ENCODE data around the gene MPRIP.

MPRIP gene

DNA sequence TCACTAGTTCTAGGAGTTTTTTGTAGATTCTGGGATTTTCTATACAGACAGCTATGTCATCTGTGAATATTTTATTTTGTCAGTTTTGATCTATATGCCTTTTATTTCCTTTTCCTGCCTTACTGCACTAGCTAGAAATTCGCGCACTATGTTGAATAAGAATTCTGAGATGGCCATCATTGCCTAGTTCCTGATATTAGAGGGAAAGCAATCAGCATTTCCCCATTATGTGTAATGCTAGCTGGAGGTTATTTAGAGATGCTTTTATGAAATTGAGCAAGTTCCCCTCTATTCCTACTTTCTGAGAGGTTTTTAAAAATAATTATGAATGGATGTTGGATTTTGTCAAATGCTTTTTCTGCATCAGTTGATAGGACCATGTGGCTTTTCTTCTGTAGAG lies 23.8 kb downstream of the MPRIP start:
- no peak for TF ChIP-seq POLR2AphosphoS5 (IDR thresholded peaks at IDR 0.05; ENCODE audit: low read depth, low read length)
- TF ChIP-seq, protein P1, sequence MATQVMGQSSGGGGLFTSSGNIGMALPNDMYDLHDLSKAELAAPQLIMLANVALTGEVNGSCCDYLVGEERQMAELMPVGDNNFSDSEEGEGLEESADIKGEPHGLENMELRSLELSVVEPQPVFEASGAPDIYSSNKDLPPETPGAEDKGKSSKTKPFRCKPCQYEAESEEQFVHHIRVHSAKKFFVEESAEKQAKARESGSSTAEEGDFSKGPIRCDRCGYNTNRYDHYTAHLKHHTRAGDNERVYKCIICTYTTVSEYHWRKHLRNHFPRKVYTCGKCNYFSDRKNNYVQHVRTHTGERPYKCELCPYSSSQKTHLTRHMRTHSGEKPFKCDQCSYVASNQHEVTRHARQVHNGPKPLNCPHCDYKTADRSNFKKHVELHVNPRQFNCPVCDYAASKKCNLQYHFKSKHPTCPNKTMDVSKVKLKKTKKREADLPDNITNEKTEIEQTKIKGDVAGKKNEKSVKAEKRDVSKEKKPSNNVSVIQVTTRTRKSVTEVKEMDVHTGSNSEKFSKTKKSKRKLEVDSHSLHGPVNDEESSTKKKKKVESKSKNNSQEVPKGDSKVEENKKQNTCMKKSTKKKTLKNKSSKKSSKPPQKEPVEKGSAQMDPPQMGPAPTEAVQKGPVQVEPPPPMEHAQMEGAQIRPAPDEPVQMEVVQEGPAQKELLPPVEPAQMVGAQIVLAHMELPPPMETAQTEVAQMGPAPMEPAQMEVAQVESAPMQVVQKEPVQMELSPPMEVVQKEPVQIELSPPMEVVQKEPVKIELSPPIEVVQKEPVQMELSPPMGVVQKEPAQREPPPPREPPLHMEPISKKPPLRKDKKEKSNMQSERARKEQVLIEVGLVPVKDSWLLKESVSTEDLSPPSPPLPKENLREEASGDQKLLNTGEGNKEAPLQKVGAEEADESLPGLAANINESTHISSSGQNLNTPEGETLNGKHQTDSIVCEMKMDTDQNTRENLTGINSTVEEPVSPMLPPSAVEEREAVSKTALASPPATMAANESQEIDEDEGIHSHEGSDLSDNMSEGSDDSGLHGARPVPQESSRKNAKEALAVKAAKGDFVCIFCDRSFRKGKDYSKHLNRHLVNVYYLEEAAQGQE (IDR thresholded peaks at IDR 0.05; ENCODE audit: insufficient read depth in 1 of 2, low read depth in 2 of 2, low read length in 2 of 2): no peak
- TF ChIP-seq SIN3A (IDR thresholded peaks at IDR 0.05; ENCODE audit: borderline replicate concordance, insufficient read depth, low read length): no peak
- TF ChIP-seq TAF1 (IDR thresholded peaks at IDR 0.05; ENCODE audit: borderline replicate concordance, insufficient read depth, low read length): no peak
- no peak for TF ChIP-seq FOXP2 (optimal IDR thresholded peaks at IDR 0.05; ENCODE audit: borderline replicate concordance, extremely low read depth, extremely low read length, insufficient read depth)

DNA sequence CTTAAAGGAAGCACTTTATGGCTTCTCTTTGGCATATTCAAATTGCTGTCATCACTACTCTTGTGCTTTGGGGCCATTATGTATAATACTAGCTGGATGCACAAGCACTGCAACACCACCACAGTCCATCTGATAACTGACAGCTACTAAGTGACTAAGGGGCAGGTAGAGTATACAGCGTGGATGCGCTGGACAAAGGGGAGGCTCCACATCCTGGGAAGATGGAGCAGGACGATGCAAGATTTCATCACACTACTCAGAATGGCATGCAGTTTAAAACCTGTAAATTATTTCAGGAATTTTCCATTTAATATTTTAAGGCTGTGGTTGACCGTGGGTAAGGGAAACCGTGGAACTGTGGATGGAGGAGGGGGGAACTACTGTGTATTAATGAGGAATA lies 25.0 kb downstream of the MPRIP start:
- no peak for TF ChIP-seq FOXP2 (optimal IDR thresholded peaks at IDR 0.05; ENCODE audit: borderline replicate concordance, extremely low read depth, extremely low read length, insufficient read depth)
- TF ChIP-seq TAF1 (IDR thresholded peaks at IDR 0.05; ENCODE audit: borderline replicate concordance, insufficient read depth, low read length): no peak
- no peak for TF ChIP-seq SIN3A (IDR thresholded peaks at IDR 0.05; ENCODE audit: borderline replicate concordance, insufficient read depth, low read length)
- TF ChIP-seq, protein P1 (IDR thresholded peaks at IDR 0.05; ENCODE audit: insufficient read depth in 1 of 2, low read depth in 2 of 2, low read length in 2 of 2): no peak
- no peak for TF ChIP-seq POLR2AphosphoS5 (IDR thresholded peaks at IDR 0.05; ENCODE audit: low read depth, low read length)

DNA sequence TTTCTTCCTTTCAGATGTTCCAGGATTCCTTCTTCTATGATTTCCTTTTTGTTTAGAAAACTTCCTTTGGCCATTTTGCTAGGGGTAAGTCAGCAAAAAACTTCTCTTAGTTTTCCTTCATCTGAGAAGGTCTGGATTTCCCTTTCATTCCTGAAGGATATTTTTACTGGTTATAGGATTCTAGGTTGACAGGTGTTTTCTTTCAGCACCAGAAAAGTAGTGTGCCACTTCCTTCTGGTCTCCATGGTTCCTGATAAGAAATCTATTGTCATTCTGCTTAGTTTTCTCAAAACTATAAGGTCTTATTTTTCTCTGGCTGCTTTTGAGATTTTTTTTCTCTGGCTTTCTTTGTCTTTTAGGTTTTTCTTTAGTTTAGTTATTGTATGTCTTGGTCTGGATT lies 27.6 kb downstream of the MPRIP start:
- TF ChIP-seq POLR2AphosphoS5 (IDR thresholded peaks at IDR 0.05; ENCODE audit: low read depth, low read length): no peak
- no peak for TF ChIP-seq SIN3A (IDR thresholded peaks at IDR 0.05; ENCODE audit: borderline replicate concordance, insufficient read depth, low read length)
- no peak for TF ChIP-seq TAF1 (IDR thresholded peaks at IDR 0.05; ENCODE audit: borderline replicate concordance, insufficient read depth, low read length)
- no peak for TF ChIP-seq FOXP2 (optimal IDR thresholded peaks at IDR 0.05; ENCODE audit: borderline replicate concordance, extremely low read depth, extremely low read length, insufficient read depth)
- TF ChIP-seq, protein P1 (IDR thresholded peaks at IDR 0.05; ENCODE audit: insufficient read depth in 1 of 2, low read depth in 2 of 2, low read length in 2 of 2): no peak

DNA sequence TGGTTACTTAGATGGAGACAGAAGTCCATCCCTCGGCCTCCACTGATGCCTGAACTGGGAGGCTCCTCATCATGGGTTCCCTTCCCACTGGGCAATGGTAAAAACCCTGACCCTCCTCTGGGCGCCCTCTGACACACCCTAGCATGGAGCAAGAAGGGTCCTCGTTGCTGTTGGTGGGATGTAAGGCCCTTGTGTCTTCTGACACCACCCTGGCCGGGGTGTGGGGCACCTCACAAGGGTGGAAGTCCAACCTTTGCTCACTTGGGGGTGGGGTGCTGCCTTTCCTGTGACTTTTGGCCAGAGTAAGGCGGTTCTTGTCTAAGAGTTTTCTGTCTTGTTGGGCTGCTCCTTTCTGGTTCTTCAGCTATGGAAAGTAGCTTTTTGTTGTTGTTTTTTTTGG lies 28.7 kb downstream of the MPRIP start:
- no peak for TF ChIP-seq SIN3A (IDR thresholded peaks at IDR 0.05; ENCODE audit: borderline replicate concordance, insufficient read depth, low read length)
- TF ChIP-seq, protein P1 (IDR thresholded peaks at IDR 0.05; ENCODE audit: insufficient read depth in 1 of 2, low read depth in 2 of 2, low read length in 2 of 2): no peak
- no peak for TF ChIP-seq TAF1 (IDR thresholded peaks at IDR 0.05; ENCODE audit: borderline replicate concordance, insufficient read depth, low read length)
- no peak for TF ChIP-seq POLR2AphosphoS5 (IDR thresholded peaks at IDR 0.05; ENCODE audit: low read depth, low read length)
- no peak for TF ChIP-seq FOXP2 (optimal IDR thresholded peaks at IDR 0.05; ENCODE audit: borderline replicate concordance, extremely low read depth, extremely low read length, insufficient read depth)
